Transverse colon (tissue), 4 donors: Measurements from ENCODE around the gene THPO.

Experiments used
- CTCF ChIP-seq, 5 experiments: fragments of 200-600 bp in 3 of 5; fragments of 450-650 bp in 2 of 5; sonication (generic) in 3 of 5; IDR thresholded peaks; 1 replicate in 2 of 5; 2 replicates in 3 of 5; pipeline ENCODE4 v1.5.1; 2016 to 2017; ENCODE audit warnings: antibody characterized with exemption in 5 of 5, inconsistent platforms in 3 of 5, mild to moderate bottlenecking in 2 of 5, moderate library complexity in 1 of 5
- EP300 ChIP-seq: sonication (generic); formaldehyde crosslinking; IDR thresholded peaks from one replicate; pipeline ENCODE4 v1.6.1; 2017; ENCODE audit warnings: antibody characterized with exemption, low read depth
- POLR2A ChIP-seq: fragments of 450-650 bp; IDR thresholded peaks from one replicate; pipeline ENCODE4 v1.6.1; 2016; ENCODE audit warnings: antibody characterized with exemption, mild to moderate bottlenecking, moderate library complexity
- POLR2AphosphoS5 ChIP-seq, 3 donors: sonication (generic); formaldehyde crosslinking; IDR thresholded peaks; one replicate each; pipeline ENCODE4 v1.6.1; 2016; ENCODE audit warnings: antibody characterized with exemption in 3 of 3

GRCh38 chr3:184325715-184326369 lies 52.2 kb downstream of the THPO start:
- TF ChIP-seq CTCF (IDR thresholded peaks at IDR 0.05) (no peak), POLR2A (no peak), EP300 (no peak), POLR2AphosphoS5 (IDR thresholded peaks at IDR 0.05) (no peak)
